Activated CD8-positive, alpha-beta memory T cell treated with anti-CD3 and anti-CD28 coated beads for 36 hours (primary cell): ENCODE measurements around the gene PHKG1. TPM values are rescaled to one million over a fixed set of nuclear protein-coding genes. Genes with fewer than 3 reads are reported as not detected.
"Not testable (repeated sequence)": the region's sequence is repeated elsewhere in the genome, so short reads cannot be mapped to it uniquely, and the experiment has no call there.

Experiments used
- CTCF ChIA-PET: fragments of 350-600 bp; sonication (Branson Sonifier 250); formaldehyde crosslinking; loops from one replicate; lab custom pipeline; 2021; ENCODE audit warnings: antibody characterized with exemption; lab: Charles Lee
- POLR2A ChIA-PET: fragments of 350-600 bp; sonication (Branson Sonifier 250); formaldehyde crosslinking; loops from one replicate; lab custom pipeline; 2021; ENCODE audit warnings: antibody characterized with exemption; lab: Charles Lee
- total RNA-seq, 2 experiments: library from RNA; stranded (reverse); gene quantifications; one replicate each; pipeline ENCODE4 v1.2.3, GENCODE V29; 2021

Gene PHKG1
- total RNA-seq, 2 experiments from 2014 or later, result 1.3 to 1.6 TPM

GRCh38 chr7:56051339-56052191 lies 41.2 kb downstream of the PHKG1 start, which contains the start of the genes CCT6A and PSPH:
TSS of gene CCT6A (plus strand) at chr7:56051765. CDS start at chr7:56051849, 84 bp downstream.
TSS of gene PSPH (minus strand) at chr7:56051444. CDS start at chr7:56021212, 30,232 bp downstream.
- POLR2A ChIA-PET, result interaction anchor here (0.9 to 1.9 kb wide), 8 partner anchors 8 to 54 kb away, joined by 3 to 24 read pairs (median 4); partner anchors contain the start of genes CHCHD2 and SUMF2
- CTCF ChIA-PET, result interaction anchor here (1.0 to 1.2 kb wide), 3 partner anchors 9 to 15 kb away, joined by 3 to 4 read pairs (median 3); partner anchors contain the start of gene SUMF2

- CTCF ChIA-PET, result interaction anchor here (0.6 to 1.2 kb wide), 4 partner anchors 10 to 17 kb away, joined by 3 to 4 read pairs (median 3); partner anchors contain the start of gene SUMF2
- POLR2A ChIA-PET, result interaction anchor here (0.9 to 1.9 kb wide), 8 partner anchors 8 to 55 kb away, joined by 3 to 24 read pairs (median 4); partner anchors contain the start of genes CHCHD2 and SUMF2
Observed at GRCh38 chr7:56051053-56051338, 41.8 kb downstream of the PHKG1 start.

GRCh38 chr7:56048763-56049162 lies 44.0 kb downstream of the PHKG1 start:
- POLR2A ChIA-PET, CTCF ChIA-PET: not testable (repeated sequence)

DNA sequence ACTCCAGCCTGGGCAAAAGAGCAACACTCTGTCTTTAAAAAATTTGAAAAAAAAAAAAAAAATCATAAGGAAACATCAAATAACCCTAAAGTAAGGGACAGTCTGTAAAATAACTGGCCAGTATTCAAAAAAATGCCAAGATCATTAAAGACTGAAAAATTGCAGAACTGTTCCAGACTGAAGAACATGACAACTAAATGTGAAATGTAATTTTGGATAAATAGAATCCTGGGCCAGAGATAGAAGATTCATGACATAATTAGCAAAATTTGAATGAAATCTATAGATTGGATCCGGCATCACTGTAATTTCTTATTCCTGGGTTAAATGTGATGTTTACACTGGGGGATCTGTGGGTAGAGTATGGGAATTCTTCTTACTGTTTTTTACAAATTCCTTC lies 44.5 kb downstream of the PHKG1 start:
- ChIA-PET CTCF (no interaction called here), POLR2A (no interaction called here)

GRCh38 chr7:56047446-56048116 lies 45.2 kb downstream of the PHKG1 start:
- POLR2A ChIA-PET, CTCF ChIA-PET: not testable (repeated sequence)

GRCh38 chr7:56046721-56047445 lies 45.9 kb downstream of the PHKG1 start:
- CTCF ChIA-PET, result no interaction called here
- POLR2A ChIA-PET, result no interaction called here

DNA sequence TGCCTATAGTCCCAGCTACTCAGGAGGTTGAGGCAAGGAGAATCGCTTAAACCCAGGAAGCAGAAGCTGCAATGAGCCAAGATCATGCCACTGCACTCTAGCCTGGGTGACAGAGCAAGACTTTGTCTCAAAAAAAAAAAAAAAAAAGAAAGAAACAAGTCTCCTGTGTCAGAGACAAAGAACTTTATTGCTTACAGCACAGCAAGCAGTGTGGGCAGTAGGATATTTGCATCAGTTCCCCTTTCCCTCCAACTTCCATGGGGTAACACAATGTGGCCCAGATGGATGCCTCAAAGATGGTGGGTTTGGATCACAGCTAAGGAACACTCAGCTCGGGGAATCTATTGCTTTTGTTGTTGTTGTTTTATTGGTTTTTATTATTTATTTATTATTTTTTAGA lies 47.0 kb downstream of the PHKG1 start:
- POLR2A ChIA-PET, CTCF ChIA-PET: not testable (repeated sequence)

DNA sequence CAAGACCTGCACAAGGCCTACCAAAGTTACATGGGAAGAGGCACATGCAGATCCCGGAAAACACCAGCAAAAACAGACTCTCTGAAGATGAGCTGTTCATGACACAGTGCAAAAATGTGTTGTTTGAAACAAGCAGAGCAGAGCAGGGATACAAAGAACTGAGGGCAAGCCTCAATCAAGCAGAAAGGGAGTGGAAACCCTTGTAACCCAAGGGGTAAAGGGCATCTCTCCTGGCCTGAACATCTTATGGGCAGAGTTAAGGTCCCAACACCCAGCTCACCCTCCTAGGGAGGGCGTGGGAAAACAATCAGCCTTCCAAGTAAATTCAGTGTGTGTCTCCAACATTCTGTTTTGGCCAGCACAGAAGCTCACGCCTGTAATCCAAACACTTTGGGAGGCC lies 52.0 kb downstream of the PHKG1 start:
- ChIA-PET CTCF (no interaction called here), POLR2A (no interaction called here)

GRCh38 chr7:56033671-56034432 lies 58.9 kb downstream of the PHKG1 start:
- POLR2A ChIA-PET, result interaction anchor here (0.8 to 1.5 kb wide), 2 partner anchors 17 to 31 kb away, joined by 4 to 5 read pairs; partner anchors contain the start of genes CCT6A, PSPH and SUMF2

GRCh38 chr7:56032578-56032977 lies 60.2 kb downstream of the PHKG1 start:
- CTCF ChIA-PET, POLR2A ChIA-PET: not testable (repeated sequence)

More at GRCh38 chr7:56033671-56034432, 58.9 kb downstream of the PHKG1 start:
- CTCF ChIA-PET, result interaction anchor here (0.6 kb wide), 1 partner anchor 17 kb away, joined by 3 read pairs; no protein-coding TSS in a partner anchor

- POLR2A ChIA-PET, result interaction anchor here (0.8 kb wide), 1 partner anchor 12 kb away, joined by 4 read pairs; no protein-coding TSS in a partner anchor
- CTCF ChIA-PET, result not testable (repeated sequence)
Observed at GRCh38 chr7:56031556-56031955, 61.2 kb downstream of the PHKG1 start.

DNA sequence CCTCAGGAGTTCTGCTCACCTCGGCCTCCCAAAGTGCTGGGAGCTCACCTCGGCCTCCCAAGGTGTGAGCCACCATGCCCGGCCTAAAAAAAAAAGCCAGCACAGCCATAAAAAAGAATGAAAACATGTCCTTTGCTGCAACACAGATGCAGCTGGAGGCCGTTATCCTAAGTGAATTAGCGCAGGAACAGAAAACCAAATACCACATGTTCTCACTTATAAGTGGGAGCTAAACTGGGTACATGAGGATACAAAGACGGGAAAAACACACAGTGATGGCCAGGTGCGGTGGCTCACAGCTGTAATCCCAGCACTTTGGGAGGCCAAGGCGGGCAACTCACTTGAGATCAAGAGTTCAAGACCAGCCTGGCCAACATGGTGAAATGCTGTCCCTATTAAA lies 62.4 kb downstream of the PHKG1 start:
- ChIA-PET POLR2A (no interaction called here), CTCF (no interaction called here)

Other genes with a start within 250 kb of the PHKG1 start
- not detected for gene SEPTIN14, start 230.2 kb downstream of the PHKG1 start, total RNA-seq
- gene ZNF713, start 205.5 kb downstream of the PHKG1 start, total RNA-seq, result 1 to 10 TPM; 1.3 to 1.7 TPM
- gene MRPS17, start 141.1 kb downstream of the PHKG1 start, total RNA-seq, result 10 to 100 TPM; 37.8 to 38.6 TPM
- 10 to 100 TPM; 46.4 to 46.5 TPM for gene NIPSNAP2, start 128.4 kb downstream of the PHKG1 start, total RNA-seq
- gene PSPH, start 41.5 kb downstream of the PHKG1 start, total RNA-seq, result 10 to 100 TPM; 36.6 to 39.5 TPM
- gene CCT6A, start 41.2 kb downstream of the PHKG1 start, total RNA-seq, result 100 to 1,000 TPM; 343 to 345 TPM
- 100 to 1,000 TPM; 144 to 145 TPM for gene SUMF2, start 28.7 kb downstream of the PHKG1 start, total RNA-seq
- gene CHCHD2, start 13.5 kb upstream of the PHKG1 start, total RNA-seq, result 100 to 1,000 TPM; 665 to 666 TPM
- not detected for gene NUPR2, start 23.5 kb upstream of the PHKG1 start, total RNA-seq